Activated naive CD4-positive, alpha-beta T cell treated with anti-CD3 and anti-CD28 coated beads, Interleukin-2, amount 50 U/mL, for 72 hours (primary cell): ENCODE measurements around the gene HAUS8. TPM values are rescaled to one million over a fixed set of nuclear protein-coding genes. Genes with fewer than 3 reads are reported as not detected.

Experiments used
- ATAC-seq, 2 donors: fragments of 150-1000 bp; cut with Tn5 transposase; 2 replicates each; pipeline ENCODE4 v1.10.0; 2021; ENCODE audit warnings: mild to moderate bottlenecking in 2 of 2, moderate library complexity in 2 of 2
- DNase-seq, 2 donors: peaks; one replicate each; pipeline ENCODE4 v3.0.0; 2021 to 2022; ENCODE audit warnings: low spot score in 2 of 2
- H3K27ac Mint-ChIP-seq, 2 donors: one replicate each; pipeline ENCODE4 v1.8.0; 2022; ENCODE audit warnings: mild to moderate bottlenecking in 2 of 2, mixed read lengths in 2 of 2
- H3K36me3 Mint-ChIP-seq, 2 donors: one replicate each; pipeline ENCODE4 v1.8.0; 2022; ENCODE audit warnings: mixed read lengths in 2 of 2
- H3K9me3 Mint-ChIP-seq, 2 donors: one replicate each; pipeline ENCODE4 v1.8.0; 2022; ENCODE audit warnings: mixed read lengths in 2 of 2
- total RNA-seq, 2 donors: library from RNA; stranded (reverse); gene quantifications; one replicate each; pipeline ENCODE4 v1.2.3, GENCODE V29; 2022

Gene HAUS8, protein sequence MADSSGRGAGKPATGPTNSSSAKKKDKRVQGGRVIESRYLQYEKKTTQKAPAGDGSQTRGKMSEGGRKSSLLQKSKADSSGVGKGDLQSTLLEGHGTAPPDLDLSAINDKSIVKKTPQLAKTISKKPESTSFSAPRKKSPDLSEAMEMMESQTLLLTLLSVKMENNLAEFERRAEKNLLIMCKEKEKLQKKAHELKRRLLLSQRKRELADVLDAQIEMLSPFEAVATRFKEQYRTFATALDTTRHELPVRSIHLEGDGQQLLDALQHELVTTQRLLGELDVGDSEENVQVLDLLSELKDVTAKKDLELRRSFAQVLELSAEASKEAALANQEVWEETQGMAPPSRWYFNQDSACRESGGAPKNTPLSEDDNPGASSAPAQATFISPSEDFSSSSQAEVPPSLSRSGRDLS
- total RNA-seq: 10 to 100 TPM; 31.6 to 57.1 TPM

DNA sequence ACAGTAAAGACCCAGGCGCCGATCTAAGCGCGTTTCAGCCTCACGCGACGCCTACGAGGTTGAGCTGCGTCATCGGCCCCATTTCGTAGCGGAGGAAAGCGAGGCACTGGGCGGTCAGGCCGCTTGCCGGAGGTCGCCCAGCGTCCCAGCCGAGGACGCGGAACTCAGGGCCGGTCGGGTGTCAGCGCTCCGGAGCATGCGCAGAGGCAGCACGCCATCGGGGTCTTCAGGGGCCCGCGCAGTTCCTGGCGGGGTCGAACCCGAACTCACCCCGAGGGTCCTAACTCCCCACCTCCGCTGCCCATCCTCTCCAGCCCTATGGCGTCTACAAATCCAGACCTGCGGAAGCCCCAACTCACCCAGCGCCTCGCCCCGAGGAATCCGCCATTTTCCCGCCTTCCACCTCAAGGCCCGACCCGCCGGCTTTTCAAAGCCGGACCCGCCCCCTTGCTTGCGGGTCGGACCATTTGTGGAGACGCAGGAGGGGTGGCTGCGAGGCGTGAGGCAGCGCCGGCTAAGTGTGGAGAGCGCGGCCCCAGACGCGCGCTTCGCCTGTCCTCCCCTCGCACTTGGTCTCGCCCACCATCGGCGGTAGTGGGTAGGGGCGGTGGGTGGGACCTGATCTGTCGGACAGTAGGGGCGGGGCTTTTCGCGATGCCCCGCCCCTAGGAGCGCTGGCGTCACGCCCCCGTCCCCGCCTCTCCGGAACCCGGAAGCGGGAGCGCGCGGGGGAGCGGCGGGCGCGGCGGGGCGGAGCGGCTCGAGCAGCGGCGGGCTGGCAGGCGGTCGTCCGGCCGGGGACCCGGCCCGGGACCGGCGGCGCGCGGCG lies at the start of gene HAUS8, which contains the start of gene MYO9B:
Gene HAUS8 (minus strand): TSS at position 418 of the 829 bp plus-strand sequence. CDS start 30 bp downstream, at position 388.
Gene MYO9B (plus strand): TSS at position 743 of the 829 bp plus-strand sequence. CDS start 25,941 bp downstream, outside the sequence.
- peak; percentile 99 to 100 for DNase-seq
- no peaks in the 10 kb centered on the region for H3K9me3 Mint-ChIP-seq
- H3K36me3 Mint-ChIP-seq: peaks cover 26 to 27% of the 10 kb centered on the region in 2 donors
- peak; percentile 80 to 85 for ATAC-seq
- H3K27ac Mint-ChIP-seq: peak within 1 kb of the TSS; percentile 98 to 99

DNA sequence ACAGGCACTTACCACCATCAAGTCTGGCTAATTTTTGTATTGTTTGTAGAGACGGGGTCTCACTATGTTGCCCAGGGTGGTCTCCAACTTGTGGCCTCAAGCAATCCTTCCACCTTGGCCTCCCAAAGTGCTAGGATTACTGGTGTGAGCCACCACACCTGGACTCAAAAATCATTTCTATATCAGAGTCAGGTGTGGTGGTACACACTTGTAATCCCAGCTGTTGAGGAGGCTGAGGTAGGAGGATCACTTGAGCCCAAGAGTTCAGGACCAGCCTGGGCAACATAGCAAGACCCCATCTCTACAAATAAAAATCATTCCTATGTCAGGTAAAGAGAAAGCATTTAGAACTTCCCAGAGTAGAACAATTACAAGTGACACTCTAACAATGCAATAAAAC lies 48.8 kb upstream of the HAUS8 start:
- no peaks in the 10 kb centered on the region for H3K36me3 Mint-ChIP-seq
- H3K27ac Mint-ChIP-seq: peak overlapping the region; percentile 50 to 94
- no peaks in the 10 kb centered on the region for H3K9me3 Mint-ChIP-seq
- DNase-seq: no peak
- no peak for ATAC-seq

DNA sequence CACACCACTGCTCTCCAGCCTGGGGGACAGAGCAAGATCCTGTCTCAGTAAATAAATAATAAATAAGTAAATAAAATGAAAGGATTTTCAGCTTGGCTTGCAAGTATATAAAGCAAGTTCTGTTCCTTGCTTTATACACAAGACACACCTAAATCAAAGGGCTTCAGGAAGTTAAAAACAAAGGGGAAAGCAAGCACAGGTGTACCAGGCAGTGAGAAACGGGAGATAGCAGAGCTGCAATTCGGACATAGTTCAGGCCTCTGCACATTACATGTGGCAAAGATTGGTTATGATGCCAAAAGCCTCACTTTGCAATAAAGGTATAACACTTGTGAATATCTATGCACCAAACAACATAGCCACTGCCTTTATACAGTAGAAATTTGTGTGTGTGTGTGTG lies 47.8 kb upstream of the HAUS8 start:
- no peaks in the 10 kb centered on the region for H3K9me3 Mint-ChIP-seq
- no peaks in the 10 kb centered on the region for H3K36me3 Mint-ChIP-seq
- ATAC-seq (no peak), DNase-seq (no peak)
- H3K27ac Mint-ChIP-seq: peak overlapping the region in 1 of 2 donors; percentile 68

DNA sequence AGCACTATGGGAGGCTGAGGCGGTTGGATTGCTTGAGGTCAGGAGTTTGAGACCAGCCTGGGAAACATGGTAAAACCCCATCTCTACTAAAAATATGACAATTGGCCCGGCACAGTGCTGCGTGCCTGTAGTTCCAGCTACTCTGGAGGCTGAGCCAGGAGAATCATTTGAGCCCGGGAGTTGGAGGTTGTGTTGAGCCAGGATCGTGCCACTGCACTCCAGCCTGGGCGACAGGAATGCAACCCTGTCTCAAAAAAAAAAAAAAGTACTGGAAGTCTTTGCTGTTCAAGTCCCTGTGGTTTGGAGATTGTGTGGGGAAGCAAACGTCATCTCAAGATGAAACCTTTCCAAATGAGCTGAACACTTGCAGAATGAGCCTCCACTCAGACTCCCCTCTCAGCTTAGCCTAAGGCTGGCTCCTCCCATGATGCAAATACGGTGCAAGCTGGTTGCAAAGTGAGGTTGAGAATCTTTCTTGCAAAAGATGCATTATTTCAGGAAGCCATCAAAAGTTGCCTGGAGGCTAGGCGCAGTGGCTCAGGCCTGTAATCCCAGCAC lies 46.6 kb upstream of the HAUS8 start:
- DNase-seq (no peak), ATAC-seq (no peak)
- no peak overlapping the region for H3K27ac Mint-ChIP-seq
- H3K9me3 Mint-ChIP-seq: no peaks in the 10 kb centered on the region
- no peaks in the 10 kb centered on the region for H3K36me3 Mint-ChIP-seq

DNA sequence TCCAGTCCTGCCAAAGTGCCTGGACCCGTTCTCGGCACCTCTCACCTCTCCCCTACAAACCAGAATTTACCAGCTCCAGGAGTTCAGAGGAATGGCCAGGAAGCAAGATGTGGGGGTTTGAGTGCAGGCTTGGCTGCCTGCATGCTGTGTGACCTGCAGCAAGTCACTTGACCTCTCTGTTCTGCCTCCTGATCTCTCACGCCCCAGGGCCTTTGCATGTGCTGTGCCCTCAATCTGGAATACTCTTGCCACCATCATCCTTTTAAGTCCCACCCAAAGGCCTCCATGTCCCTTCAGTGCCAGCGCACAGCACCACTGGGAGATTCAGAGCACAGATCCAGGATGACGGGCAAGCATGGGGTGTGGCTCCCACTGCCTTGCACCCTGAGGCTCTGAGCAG lies 43.7 kb upstream of the HAUS8 start:
- H3K27ac Mint-ChIP-seq: no peak overlapping the region
- peaks cover 0 to 6% of the 10 kb centered on the region in 2 donors for H3K36me3 Mint-ChIP-seq

DNA sequence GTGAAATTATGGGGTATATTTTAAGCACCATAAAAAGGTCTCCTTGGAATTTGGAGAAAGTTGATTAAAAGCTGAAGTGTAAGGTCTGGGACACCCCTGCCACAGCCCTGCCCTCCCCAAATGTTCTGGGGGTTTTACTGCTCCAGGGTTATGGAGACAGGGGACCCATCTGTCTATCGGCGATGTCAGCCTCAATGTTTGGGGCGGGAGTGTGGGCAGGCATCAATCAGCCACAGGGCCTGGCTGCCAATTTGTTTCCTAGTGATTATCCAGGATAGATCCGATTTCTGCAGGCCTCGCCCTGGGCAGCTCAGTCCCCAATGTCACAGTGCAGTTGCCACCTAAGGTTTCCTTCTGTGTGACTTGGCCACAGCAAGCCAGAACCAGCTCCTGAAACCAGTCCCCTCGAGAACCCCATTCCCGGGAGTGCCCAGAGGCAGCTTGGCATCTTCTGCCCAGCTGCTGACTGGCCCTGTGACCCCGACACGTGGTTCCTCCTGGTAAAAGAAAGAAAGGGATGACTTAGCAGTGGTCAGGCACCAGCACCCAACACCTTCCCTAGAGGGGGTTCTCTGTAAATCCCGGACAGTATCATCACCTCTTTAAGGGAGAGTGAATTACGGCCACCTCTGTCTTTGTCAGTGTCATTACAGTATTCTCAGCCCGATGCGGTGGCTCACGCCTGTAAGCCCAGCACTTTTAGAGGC lies 41.9 kb upstream of the HAUS8 start:
- Mint-ChIP-seq H3K27ac (no peak overlapping the region), H3K36me3 (peaks cover 0 to 6% of the 10 kb centered on the region in 2 donors), H3K9me3 (no peaks in the 10 kb centered on the region)
- peak in 1 of 2 donors; percentile 9 for ATAC-seq
- DNase-seq: no peak

More for the DNA sequence above, 43.7 kb upstream of the HAUS8 start:
- ATAC-seq (no peak), DNase-seq (no peak)
- no peaks in the 10 kb centered on the region for H3K9me3 Mint-ChIP-seq

DNA sequence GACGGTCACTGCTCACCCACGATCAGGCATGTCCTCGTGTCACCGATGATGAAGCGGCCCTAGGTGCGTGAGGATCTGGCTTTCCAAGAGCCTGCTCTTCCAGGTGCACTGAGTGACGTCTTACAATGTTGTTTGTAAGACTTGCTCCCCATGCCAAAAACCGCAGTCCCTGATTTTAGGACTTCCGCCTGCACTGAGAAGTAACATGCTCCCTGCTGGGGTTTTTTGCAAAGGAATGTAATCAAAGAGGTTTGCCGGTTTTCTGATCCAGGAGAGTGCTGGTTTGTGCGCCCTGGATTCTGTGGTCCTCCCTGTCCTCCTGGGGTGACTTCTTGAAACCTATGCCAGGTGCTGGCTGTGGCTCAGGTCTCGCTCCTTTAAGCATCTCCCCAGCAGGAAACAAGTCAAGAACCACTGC lies 39.2 kb upstream of the HAUS8 start:
- Mint-ChIP-seq H3K27ac (peak overlapping the region in 1 of 2 donors; percentile 4), H3K36me3 (peaks cover 0 to 6% of the 10 kb centered on the region in 2 donors), H3K9me3 (no peaks in the 10 kb centered on the region)
- no peak for DNase-seq
- ATAC-seq: no peak

DNA sequence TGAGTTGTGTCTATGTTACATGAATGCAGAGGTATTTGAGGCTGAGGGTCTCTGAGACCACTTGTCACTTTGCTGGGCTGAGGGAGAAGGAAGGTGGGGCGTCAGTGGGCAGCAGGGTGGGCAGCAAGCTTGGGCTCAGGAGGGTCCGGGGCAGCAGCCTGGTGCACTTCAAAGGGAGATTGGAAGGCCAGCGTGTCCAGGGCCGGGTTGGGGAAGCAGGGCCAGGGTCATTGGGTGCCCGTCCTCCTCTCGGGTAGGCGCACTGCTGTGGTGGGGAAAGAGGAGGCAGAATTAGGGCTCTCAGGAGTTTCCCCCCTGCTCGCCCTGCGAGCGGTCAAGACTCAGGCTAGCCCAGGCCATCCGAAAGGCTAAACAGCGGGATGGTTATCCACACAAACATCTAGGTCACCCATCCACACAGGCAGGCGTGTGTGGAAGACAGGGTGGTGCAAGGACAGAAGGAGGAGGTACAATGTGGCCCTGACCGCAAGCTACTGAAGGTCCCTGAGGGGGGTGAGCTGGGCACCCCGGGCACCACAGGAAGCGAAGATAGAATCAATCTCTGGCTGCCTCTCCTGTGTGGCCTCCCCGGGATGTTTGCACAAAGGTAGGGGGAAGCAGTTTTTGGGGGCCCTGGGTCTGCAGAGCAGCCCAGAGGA lies 38.0 kb upstream of the HAUS8 start:
- ATAC-seq (no peak), DNase-seq (no peak)
- Mint-ChIP-seq H3K9me3 (no peaks in the 10 kb centered on the region), H3K27ac (peak overlapping the region; percentile 17 to 91), H3K36me3 (peaks cover 0 to 6% of the 10 kb centered on the region in 2 donors)

DNA sequence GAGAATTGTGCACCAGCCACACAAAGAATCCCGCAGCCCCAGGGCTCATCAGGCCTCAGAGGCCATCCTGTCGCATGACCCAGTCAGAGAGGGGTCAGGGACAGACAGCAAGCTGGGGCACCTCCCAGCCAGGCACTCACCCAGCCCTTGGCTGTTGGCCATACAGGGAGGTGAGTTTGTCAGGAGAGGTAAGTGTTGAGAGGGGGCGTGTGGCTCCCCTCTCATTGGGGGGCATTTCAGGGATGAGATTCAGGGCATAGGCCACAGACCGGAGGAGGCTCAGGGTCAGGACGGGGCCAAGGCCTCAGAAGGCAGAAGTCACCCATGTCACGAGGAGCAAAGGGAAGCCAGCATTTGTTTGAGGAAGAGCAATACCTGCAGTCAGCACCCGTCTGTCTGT lies 37.4 kb upstream of the HAUS8 start:
- peaks cover 0 to 6% of the 10 kb centered on the region in 2 donors for H3K36me3 Mint-ChIP-seq
- DNase-seq: no peak

DNA sequence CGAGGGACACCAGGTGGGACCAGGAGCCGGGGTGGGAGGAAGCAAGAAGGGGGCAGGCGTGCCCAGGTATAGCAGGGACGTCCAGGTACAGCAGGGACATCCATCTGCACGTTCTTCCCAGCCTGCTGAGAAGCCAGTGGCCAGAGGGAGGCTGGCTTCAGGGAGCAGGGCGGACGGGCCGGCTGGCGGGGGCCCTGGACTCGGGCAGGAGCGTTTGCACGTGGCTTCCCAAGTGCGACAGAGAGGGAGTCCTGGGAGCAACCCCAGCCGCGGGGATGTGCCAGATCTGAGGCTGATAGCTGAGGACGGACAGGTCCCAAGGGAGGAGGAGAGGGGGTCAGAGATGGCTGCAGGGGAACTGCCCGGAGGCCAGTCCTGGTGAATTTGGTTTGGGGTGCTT lies 37.0 kb upstream of the HAUS8 start:
- DNase-seq (no peak), ATAC-seq (no peak)
- H3K9me3 Mint-ChIP-seq: no peaks in the 10 kb centered on the region
- H3K27ac Mint-ChIP-seq: peak overlapping the region in 1 of 2 donors; percentile 55
- peaks cover 0 to 6% of the 10 kb centered on the region in 2 donors for H3K36me3 Mint-ChIP-seq

More for the DNA sequence above, 37.4 kb upstream of the HAUS8 start:
- no peak for ATAC-seq
- peak overlapping the region in 1 of 2 donors; percentile 91 for H3K27ac Mint-ChIP-seq
- H3K9me3 Mint-ChIP-seq: no peaks in the 10 kb centered on the region

DNA sequence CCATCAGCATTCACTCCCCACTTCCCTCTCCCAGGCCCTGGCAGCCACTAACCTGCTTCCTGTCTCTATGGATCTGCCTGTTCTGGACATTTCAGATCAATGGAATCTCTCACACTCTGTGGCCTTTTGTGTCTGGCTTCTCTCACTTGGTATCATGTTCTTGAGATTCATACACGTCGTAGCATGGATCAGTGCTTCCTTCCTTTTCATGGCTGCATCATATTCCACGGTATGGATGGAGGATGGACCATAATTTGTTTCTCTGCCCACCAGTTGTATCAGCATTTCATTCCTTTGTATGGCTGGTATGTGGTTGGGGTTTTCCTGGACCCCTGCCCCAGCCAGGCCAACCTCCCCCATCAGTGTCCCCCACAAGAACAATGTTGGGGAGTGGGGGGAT lies 36.5 kb upstream of the HAUS8 start:
- H3K36me3 Mint-ChIP-seq: peaks cover 0 to 6% of the 10 kb centered on the region in 2 donors
- ATAC-seq (no peak), DNase-seq (no peak)
- H3K9me3 Mint-ChIP-seq: no peaks in the 10 kb centered on the region
- peak overlapping the region in 1 of 2 donors; percentile 55 for H3K27ac Mint-ChIP-seq

DNA sequence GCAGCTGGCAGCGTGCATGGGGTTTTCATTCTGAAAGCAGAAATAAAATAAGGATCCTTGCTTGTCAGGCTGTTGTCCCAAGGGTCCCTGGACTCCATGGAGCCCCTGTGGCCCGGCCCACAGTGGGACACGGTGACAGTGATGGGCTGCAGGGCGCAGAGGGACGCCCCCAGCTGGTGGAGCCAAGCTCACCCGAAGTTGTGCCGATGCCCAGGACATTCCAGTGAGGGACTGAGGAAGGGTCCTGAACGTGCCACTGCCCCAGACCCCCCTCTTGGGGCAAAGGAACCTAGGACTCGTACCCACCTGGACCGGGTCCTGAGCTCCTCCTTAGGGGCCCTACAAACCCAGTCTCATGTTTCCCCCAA lies 35.3 kb upstream of the HAUS8 start:
- ATAC-seq (no peak), DNase-seq (no peak)
- H3K27ac Mint-ChIP-seq: peak overlapping the region; percentile 48 to 85
- H3K9me3 Mint-ChIP-seq: no peaks in the 10 kb centered on the region
- H3K36me3 Mint-ChIP-seq: peaks cover 0 to 2% of the 10 kb centered on the region in 2 donors

DNA sequence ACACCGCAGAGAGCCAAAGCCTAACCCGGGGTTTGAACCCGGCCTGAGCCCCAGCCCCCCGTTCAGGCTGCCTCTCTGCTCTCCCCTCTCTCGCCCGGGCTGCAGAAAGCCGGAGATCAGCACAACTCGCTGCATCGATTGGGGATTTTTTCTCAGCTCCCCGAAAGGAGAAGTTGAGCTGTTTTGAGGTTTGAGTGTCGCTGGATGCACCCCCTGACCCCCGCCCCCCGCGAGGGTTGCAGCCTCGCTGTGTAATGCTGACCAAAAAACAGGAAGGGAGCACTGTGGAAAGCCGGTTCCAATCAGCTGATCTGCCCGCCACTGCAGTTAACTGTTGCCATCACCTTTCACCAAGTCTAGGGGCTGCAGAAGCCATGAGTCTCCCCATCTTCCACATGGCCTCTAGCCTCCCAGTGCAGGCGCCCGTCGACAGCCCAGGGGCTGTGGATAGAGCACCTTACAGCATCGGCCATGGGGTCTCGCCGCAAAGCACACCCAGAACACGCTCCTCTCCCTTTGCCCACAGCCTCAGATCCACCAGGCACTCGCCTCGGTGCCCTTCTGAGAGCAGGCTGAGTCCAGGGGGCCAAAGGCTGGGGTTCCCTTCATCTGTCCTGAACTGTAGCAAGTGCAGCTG lies 34.8 kb upstream of the HAUS8 start:
- no peaks in the 10 kb centered on the region for H3K9me3 Mint-ChIP-seq
- no peak for DNase-seq
- no peaks in the 10 kb centered on the region for H3K36me3 Mint-ChIP-seq
- ATAC-seq: peak; percentile 26 to 64
- peak overlapping the region; percentile 48 to 85 for H3K27ac Mint-ChIP-seq

DNA sequence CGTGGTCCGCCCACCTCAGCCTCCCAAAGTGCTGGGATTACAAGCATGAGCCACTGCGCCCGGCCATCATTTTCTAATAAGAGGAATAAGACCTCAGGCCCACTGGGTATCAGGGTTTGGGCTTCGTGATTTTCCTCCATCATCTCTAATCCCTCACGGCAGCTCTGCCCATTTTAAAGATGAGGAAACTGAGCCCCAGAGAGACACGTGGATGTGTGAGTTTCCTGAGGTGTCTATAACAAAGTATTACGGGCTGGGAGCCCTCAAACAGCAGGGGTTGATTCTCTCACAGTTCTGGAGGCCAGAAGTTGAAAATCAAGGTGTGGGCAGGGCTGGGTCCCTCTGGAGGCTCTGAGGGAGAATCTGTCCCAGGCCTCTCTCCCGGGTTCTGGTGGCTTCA lies 34.0 kb upstream of the HAUS8 start:
- H3K36me3 Mint-ChIP-seq: no peaks in the 10 kb centered on the region
- DNase-seq (no peak), ATAC-seq (no peak)
- peak overlapping the region; percentile 48 to 85 for H3K27ac Mint-ChIP-seq
- no peaks in the 10 kb centered on the region for H3K9me3 Mint-ChIP-seq

DNA sequence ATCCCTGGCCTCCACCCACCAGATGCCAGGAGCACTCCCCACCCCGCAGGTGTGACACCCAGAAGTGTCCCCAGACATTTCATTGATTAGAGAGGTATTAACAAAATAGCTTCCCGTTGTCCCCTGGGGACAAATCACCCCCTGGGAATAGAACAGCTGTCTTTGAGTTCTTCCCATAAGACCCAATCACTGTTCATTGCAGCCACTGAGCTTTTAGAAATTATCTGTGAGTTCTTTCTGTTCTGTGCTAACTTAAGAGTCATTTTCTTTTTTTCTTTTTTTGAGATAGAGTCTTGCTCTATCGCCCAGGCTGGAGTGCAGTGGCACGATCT lies 33.2 kb upstream of the HAUS8 start:
- no peak for DNase-seq
- no peak for ATAC-seq
- H3K9me3 Mint-ChIP-seq: no peaks in the 10 kb centered on the region
- no peak overlapping the region for H3K27ac Mint-ChIP-seq
- peaks cover 0 to 1% of the 10 kb centered on the region in 2 donors for H3K36me3 Mint-ChIP-seq
